Neural progenitor cell (in vitro differentiated cells): ENCODE data around the gene ZNF100. TPM values are rescaled to one million over a fixed set of nuclear protein-coding genes. Genes with fewer than 3 reads are reported as not detected.
"Not testable (repeated sequence)": the region's sequence is repeated elsewhere in the genome, so short reads cannot be mapped to it uniquely, and the experiment has no call there.

Source experiments
- DNase-seq: peaks from one replicate; pipeline ENCODE4 v3.0.0-alpha.2; 2016; ENCODE audit warnings: low spot score
- H2AFZ ChIP-seq: fragments of 200-600 bp; sonication (generic); replicated peaks from 2 replicates; pipeline ENCODE4 v1.6.1; 2016; ENCODE audit warnings: antibody characterized with exemption
- H3F3A ChIP-seq: fragments of 200-600 bp; sonication (generic); 2 replicates; pipeline ENCODE4 v1.6.1; 2016; ENCODE audit warnings: antibody characterized with exemption, low read depth
- H3K27ac ChIP-seq: fragments of 200-600 bp; sonication (generic); 2 replicates; pipeline ENCODE4 v1.5.1; 2016; ENCODE audit warnings: mild to moderate bottlenecking
- H3K27me3 ChIP-seq: fragments of 200-600 bp; sonication (generic); 2 replicates; pipeline ENCODE4 v1.6.1; 2016; ENCODE audit warnings: mild to moderate bottlenecking, moderate library complexity
- H3K36me3 ChIP-seq: fragments of 200-600 bp; sonication (generic); 2 replicates; pipeline ENCODE4 v1.5.1; 2016
- H3K4me1 ChIP-seq: fragments of 200-600 bp; sonication (generic); 2 replicates; pipeline ENCODE4 v1.6.1; 2016; ENCODE audit warnings: mixed run types
- H3K4me2 ChIP-seq: fragments of 200-600 bp; sonication (generic); 2 replicates; pipeline ENCODE4 v1.6.1; 2016
- H3K4me3 ChIP-seq: fragments of 200-600 bp; sonication (generic); 2 replicates; pipeline ENCODE4 v1.5.1; 2016
- H3K79me2 ChIP-seq: fragments of 200-600 bp; sonication (generic); 2 replicates; pipeline ENCODE4 v1.6.1; 2016; ENCODE audit warnings: low read depth
- H3K9ac ChIP-seq: fragments of 200-600 bp; sonication (generic); 2 replicates; pipeline ENCODE4 v1.6.1; 2016
- H3K9me3 ChIP-seq: fragments of 200-600 bp; sonication (generic); 2 replicates; pipeline ENCODE4 v1.5.1; 2016; ENCODE audit warnings: low read depth
- H4K20me1 ChIP-seq: fragments of 200-600 bp; sonication (generic); 2 replicates; pipeline ENCODE4 v1.6.1; 2016; ENCODE audit warnings: low read depth
- H3K27ac Mint-ChIP-seq: 3 replicates; pipeline ENCODE4 v1.8.0; 2021; ENCODE audit warnings: mixed read lengths
- H3K27me3 Mint-ChIP-seq: 2 replicates; pipeline ENCODE4 v1.8.0; 2022; ENCODE audit warnings: low read depth, mild to moderate bottlenecking, inconsistent platforms, moderate library complexity, mixed read lengths; ENCODE audit not compliant: insufficient read depth
- H3K36me3 Mint-ChIP-seq: 3 replicates; pipeline ENCODE4 v1.8.0; 2021; ENCODE audit warnings: mixed read lengths
- H3K4me1 Mint-ChIP-seq: 3 replicates; pipeline ENCODE4 v1.8.0; 2021; ENCODE audit warnings: mixed read lengths
- H3K4me3 Mint-ChIP-seq: 3 replicates; pipeline ENCODE4 v1.8.0; 2021; ENCODE audit warnings: mild to moderate bottlenecking, moderate library complexity, mixed read lengths
- H3K9me3 Mint-ChIP-seq: 3 replicates; pipeline ENCODE4 v1.8.0; 2020; ENCODE audit warnings: mixed read lengths
- EZH2 ChIP-seq: fragments of 200-600 bp; sonication (generic); IDR thresholded peaks from 2 replicates; pipeline ENCODE4 v1.6.1; 2017; ENCODE audit warnings: antibody characterized with exemption, mild to moderate bottlenecking, moderate library complexity
- EZH2phosphoT487 ChIP-seq: fragments of 200-600 bp; sonication (generic); IDR thresholded peaks from 2 replicates; pipeline ENCODE4 v1.6.1; 2017; ENCODE audit warnings: antibody characterized with exemption
- total RNA-seq: library from RNA; depleted of rRNA; stranded (reverse); fragments of >200 nt; gene quantifications from 2 replicates; pipeline ENCODE4 v1.2.3, GENCODE V29; 2015; ENCODE audit warnings: low replicate concordance
- TF ChIP-seq, protein P1 (sequence below): fragments of 200-600 bp; sonication (generic); IDR thresholded peaks from 2 replicates; pipeline ENCODE4 v1.5.1; 2017; ENCODE audit warnings: antibody characterized with exemption, mild to moderate bottlenecking

Gene ZNF100
- total RNA-seq, 1 donor from 2014 or later = 29.5 TPM

DNA sequence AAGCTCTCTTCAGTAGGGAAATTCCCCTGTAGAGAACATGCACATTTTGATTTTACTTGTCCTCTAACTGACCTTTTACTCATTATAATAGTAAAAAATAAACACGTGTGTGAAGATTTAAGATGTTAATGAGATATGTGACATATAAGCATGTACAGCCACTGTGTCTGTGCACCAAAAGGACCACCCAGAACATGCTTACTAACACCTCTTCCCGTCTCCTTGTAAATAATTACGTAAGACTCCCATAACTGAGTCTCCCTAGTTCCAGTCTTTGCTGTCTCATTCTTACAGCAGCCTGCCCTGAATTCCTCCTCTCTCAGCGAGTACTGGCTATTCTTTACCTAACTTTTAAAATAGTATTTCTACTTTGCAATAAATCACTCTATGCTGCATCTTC lies 53.6 kb downstream of the ZNF100 start:
- H3K27ac Mint-ChIP-seq = no peak overlapping the region
- no peak overlapping the region for H3K4me2 ChIP-seq
- no peaks in the 10 kb centered on the region for H4K20me1 ChIP-seq
- H3K9me3 ChIP-seq = peaks cover 4% of the 10 kb centered on the region
- H3K36me3 ChIP-seq = no peaks in the 10 kb centered on the region
- H3K4me1 ChIP-seq = no peaks in the 10 kb centered on the region
- peaks cover 35% of the 10 kb centered on the region for H3K9me3 Mint-ChIP-seq
- H3K9ac ChIP-seq = no peak overlapping the region
- H3K27me3 Mint-ChIP-seq = no peaks in the 10 kb centered on the region
- H3K4me1 Mint-ChIP-seq = no peaks in the 10 kb centered on the region
- no peaks in the 10 kb centered on the region for H3K27me3 ChIP-seq
- DNase-seq = no peak
- H3K79me2 ChIP-seq = no peaks in the 10 kb centered on the region
- TF ChIP-seq EZH2 (no peak), EZH2phosphoT487 (no peak)
- TF ChIP-seq, protein P1, sequence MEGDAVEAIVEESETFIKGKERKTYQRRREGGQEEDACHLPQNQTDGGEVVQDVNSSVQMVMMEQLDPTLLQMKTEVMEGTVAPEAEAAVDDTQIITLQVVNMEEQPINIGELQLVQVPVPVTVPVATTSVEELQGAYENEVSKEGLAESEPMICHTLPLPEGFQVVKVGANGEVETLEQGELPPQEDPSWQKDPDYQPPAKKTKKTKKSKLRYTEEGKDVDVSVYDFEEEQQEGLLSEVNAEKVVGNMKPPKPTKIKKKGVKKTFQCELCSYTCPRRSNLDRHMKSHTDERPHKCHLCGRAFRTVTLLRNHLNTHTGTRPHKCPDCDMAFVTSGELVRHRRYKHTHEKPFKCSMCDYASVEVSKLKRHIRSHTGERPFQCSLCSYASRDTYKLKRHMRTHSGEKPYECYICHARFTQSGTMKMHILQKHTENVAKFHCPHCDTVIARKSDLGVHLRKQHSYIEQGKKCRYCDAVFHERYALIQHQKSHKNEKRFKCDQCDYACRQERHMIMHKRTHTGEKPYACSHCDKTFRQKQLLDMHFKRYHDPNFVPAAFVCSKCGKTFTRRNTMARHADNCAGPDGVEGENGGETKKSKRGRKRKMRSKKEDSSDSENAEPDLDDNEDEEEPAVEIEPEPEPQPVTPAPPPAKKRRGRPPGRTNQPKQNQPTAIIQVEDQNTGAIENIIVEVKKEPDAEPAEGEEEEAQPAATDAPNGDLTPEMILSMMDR = no peak
- H3F3A ChIP-seq = no peaks in the 10 kb centered on the region
- no peak overlapping the region for H3K4me3 Mint-ChIP-seq
- H3K4me3 ChIP-seq = no peak overlapping the region
- H3K36me3 Mint-ChIP-seq = peaks cover 4% of the 10 kb centered on the region
- no peak overlapping the region for H2AFZ ChIP-seq
- H3K27ac ChIP-seq = no peak overlapping the region

DNA sequence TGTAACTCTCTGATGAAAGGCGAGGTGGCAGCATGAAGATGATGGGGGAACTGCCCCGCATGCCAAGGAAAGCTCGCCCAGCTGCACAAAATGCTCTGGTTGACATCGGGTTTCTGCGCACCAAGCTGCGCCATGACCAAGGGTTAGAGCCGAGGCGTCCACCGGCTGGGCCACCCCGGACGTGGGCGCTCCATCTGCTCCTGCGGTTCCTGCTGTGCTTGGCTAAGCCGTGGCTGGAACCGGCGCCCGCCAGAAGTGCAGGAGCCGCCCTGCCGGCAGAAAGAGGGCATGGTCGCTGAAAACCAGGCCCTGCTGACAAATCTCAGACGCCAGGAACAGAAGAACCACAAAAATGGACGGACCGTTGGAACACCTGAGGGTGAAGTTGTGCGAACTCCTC lies 57.9 kb downstream of the ZNF100 start:
- no peaks in the 10 kb centered on the region for H4K20me1 ChIP-seq
- no peaks in the 10 kb centered on the region for H3K79me2 ChIP-seq
- no peaks in the 10 kb centered on the region for H3K4me1 ChIP-seq
- no peaks in the 10 kb centered on the region for H3K36me3 ChIP-seq
- no peak overlapping the region for H3K4me2 ChIP-seq
- no peak overlapping the region for H3K9ac ChIP-seq
- DNase-seq = no peak
- no peak overlapping the region for H3K4me3 Mint-ChIP-seq
- H3K4me3 ChIP-seq = no peak overlapping the region
- H2AFZ ChIP-seq = no peak overlapping the region
- no peak overlapping the region for H3K27ac ChIP-seq
- TF ChIP-seq EZH2phosphoT487 = no peak
- TF ChIP-seq, protein P1 = no peak
- TF ChIP-seq EZH2 = no peak
- no peaks in the 10 kb centered on the region for H3K27me3 Mint-ChIP-seq
- H3K27me3 ChIP-seq = no peaks in the 10 kb centered on the region
- H3K4me1 Mint-ChIP-seq = no peaks in the 10 kb centered on the region
- H3K36me3 Mint-ChIP-seq = no peaks in the 10 kb centered on the region
- H3F3A ChIP-seq = no peaks in the 10 kb centered on the region
- no peak overlapping the region for H3K27ac Mint-ChIP-seq
- H3K9me3 Mint-ChIP-seq = peaks cover 35% of the 10 kb centered on the region
- H3K9me3 ChIP-seq = peaks cover 4% of the 10 kb centered on the region

DNA sequence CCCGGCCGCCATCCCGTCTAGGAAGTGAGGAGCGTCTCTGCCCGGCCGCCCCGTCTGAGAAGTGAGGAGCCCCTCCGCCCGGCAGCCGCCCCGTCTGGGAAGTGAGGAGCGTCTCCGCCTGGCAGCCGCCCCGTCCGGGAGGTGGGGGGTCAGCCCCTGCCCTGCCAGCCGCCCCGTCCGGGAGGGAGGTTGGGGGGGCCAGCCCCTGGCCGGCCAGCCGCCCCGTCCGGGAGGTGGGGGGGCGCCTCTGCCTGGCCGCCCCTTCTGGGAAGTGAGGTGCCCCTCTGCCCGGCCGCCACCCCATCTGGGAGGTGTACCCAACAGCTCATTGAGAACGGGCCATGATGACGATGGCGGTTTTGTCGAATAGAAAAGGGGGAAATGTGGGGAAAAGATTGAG lies 59.5 kb downstream of the ZNF100 start:
- not testable (repeated sequence) for H3K79me2 ChIP-seq, H2AFZ ChIP-seq, H3K27ac ChIP-seq, H3K9ac ChIP-seq, DNase-seq, H4K20me1 ChIP-seq, H3K36me3 ChIP-seq, H3K4me2 ChIP-seq, H3K4me3 Mint-ChIP-seq, H3K4me3 ChIP-seq, H3K4me1 ChIP-seq, H3K27me3 ChIP-seq, H3K27ac Mint-ChIP-seq, H3K4me1 Mint-ChIP-seq, H3K9me3 ChIP-seq, H3K36me3 Mint-ChIP-seq, H3F3A ChIP-seq, H3K27me3 Mint-ChIP-seq
- peaks cover 31% of the 10 kb centered on the region for H3K9me3 Mint-ChIP-seq

DNA sequence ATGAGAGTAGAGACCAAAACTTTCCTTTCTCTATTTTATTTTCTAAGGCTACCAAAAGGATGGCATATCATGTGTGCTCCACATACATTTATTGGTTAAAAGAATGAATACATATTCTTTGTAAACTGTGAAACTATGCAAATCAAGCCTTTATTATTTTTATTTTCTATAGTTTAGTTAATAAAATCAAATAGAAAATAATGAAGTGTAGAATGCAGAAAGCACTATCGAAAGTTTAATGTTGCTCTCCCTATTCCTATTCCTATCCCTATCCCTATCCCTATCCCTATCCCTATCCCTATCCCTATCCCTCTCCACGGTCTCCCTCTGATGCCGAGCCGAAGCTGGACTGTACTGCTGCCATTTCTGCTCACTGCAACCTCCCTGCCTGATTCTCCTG lies 60.3 kb downstream of the ZNF100 start:
- DNase-seq = no peak
- no peak overlapping the region for H3K4me3 Mint-ChIP-seq
- H3K27me3 Mint-ChIP-seq = no peaks in the 10 kb centered on the region
- Histone ChIP-seq H3K36me3 (no peaks in the 10 kb centered on the region), H3K4me1 (no peaks in the 10 kb centered on the region), H3K4me3 (no peak overlapping the region), H3K9ac (no peak overlapping the region), H3F3A (no peaks in the 10 kb centered on the region), H3K27me3 (no peaks in the 10 kb centered on the region), H3K79me2 (no peaks in the 10 kb centered on the region), H4K20me1 (no peaks in the 10 kb centered on the region), H3K27ac (no peak overlapping the region), H2AFZ (no peak overlapping the region), H3K9me3 (peaks cover 4% of the 10 kb centered on the region), H3K4me2 (no peak overlapping the region)
- no peaks in the 10 kb centered on the region for H3K36me3 Mint-ChIP-seq
- no peaks in the 10 kb centered on the region for H3K4me1 Mint-ChIP-seq
- peaks cover 36% of the 10 kb centered on the region for H3K9me3 Mint-ChIP-seq
- no peak overlapping the region for H3K27ac Mint-ChIP-seq
- TF ChIP-seq EZH2 = no peak
- TF ChIP-seq, protein P1 = no peak
- no peak for TF ChIP-seq EZH2phosphoT487
